Spleen (tissue), 7 donors: ENCODE measurements around the gene SPEF2.

ENCODE experiments used
- POLR2A ChIP-seq, 3 donors: fragments of 450-650 bp; IDR thresholded peaks; one replicate each; pipeline ENCODE4 v1.5.1; 2017; ENCODE audit warnings: antibody characterized with exemption in 3 of 3, mild to moderate bottlenecking in 1 of 3
- POLR2AphosphoS5 ChIP-seq, 3 donors: sonication (generic); formaldehyde crosslinking; IDR thresholded peaks; one replicate each; pipeline ENCODE4 v1.5.1; 2017; ENCODE audit warnings: antibody characterized with exemption in 3 of 3
- TF ChIP-seq, protein P1 (sequence below), 11 experiments: fragments of 200-600 bp in 7 of 11; fragments of 450-650 bp in 4 of 11; sonication (generic) in 4 of 11; IDR thresholded peaks in 8 of 11; conservative IDR thresholded peaks in 3 of 11; 1 replicate in 7 of 11; 2 replicates in 4 of 11; pipeline versions ENCODE4 v1.4.0 to v1.8.0; 2016 to 2021; ENCODE audit warnings: antibody characterized with exemption in 11 of 11, inconsistent platforms in 4 of 11, mild to moderate bottlenecking in 1 of 11
- donor health status: DM: no; HTN: no; CAD: no; lungs with moderate emphysema.
- donor health status: DM: no; HTN: no; CAD: no.
- donor health status: DM: no; HTN: no; CAD: no.

DNA sequence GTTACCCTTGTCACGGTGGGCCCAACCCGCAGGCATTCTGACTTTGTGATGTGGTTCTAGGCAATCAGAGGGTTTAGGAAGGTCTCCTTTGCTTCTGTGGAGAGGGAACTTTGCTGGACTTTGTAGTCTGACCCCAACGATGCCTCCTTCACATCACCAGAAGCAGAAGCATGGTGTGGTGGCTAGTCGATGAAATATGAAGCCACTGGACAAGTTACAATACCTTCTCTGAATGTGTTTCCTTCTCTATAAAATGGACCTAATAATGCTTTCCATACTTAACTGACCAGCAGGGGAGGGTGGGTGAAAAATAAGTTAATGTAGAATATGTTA lies 607 bp downstream of the SPEF2 start:
- no peak for TF ChIP-seq POLR2A (IDR thresholded peaks at IDR 0.05)
- TF ChIP-seq, protein P1, sequence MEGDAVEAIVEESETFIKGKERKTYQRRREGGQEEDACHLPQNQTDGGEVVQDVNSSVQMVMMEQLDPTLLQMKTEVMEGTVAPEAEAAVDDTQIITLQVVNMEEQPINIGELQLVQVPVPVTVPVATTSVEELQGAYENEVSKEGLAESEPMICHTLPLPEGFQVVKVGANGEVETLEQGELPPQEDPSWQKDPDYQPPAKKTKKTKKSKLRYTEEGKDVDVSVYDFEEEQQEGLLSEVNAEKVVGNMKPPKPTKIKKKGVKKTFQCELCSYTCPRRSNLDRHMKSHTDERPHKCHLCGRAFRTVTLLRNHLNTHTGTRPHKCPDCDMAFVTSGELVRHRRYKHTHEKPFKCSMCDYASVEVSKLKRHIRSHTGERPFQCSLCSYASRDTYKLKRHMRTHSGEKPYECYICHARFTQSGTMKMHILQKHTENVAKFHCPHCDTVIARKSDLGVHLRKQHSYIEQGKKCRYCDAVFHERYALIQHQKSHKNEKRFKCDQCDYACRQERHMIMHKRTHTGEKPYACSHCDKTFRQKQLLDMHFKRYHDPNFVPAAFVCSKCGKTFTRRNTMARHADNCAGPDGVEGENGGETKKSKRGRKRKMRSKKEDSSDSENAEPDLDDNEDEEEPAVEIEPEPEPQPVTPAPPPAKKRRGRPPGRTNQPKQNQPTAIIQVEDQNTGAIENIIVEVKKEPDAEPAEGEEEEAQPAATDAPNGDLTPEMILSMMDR (IDR thresholded peaks at IDR 0.05 in 8 of 11, conservative IDR thresholded peaks at IDR 0.05 in 3 of 11), result no peak
- no peak for TF ChIP-seq POLR2AphosphoS5 (IDR thresholded peaks at IDR 0.05)
